Right lobe of liver (tissue), 4 donors: ENCODE results near the gene KRT16.

Experiments used
- CTCF ChIP-seq, 4 donors: fragments of 200-600 bp in 3 of 4; fragments of 450-650 bp in 1 of 4; IDR thresholded peaks; one replicate each; pipeline versions ENCODE4 v1.5.1 to v1.8.0; 2016 to 2022; ENCODE audit warnings: antibody characterized with exemption in 4 of 4, mild to moderate bottlenecking in 2 of 4
- POLR2A ChIP-seq: fragments of 450-650 bp; IDR thresholded peaks from one replicate; pipeline ENCODE4 v1.6.1; 2017; ENCODE audit warnings: antibody characterized with exemption, mild to moderate bottlenecking
- donor health status: DM: no; HTN: no; CAD: no.
- donor health status: DM: no; HTN: no; CAD: no.
- donor health status: DM: no; HTN: yes; CAD: no.

GRCh38 chr17:41624208-41625101, 11.9 kb upstream of the KRT16 start, which contains the start of gene KRT17:
- TF ChIP-seq CTCF (IDR thresholded peaks at IDR 0.05) (no peak), POLR2A (no peak)
